IPS-NIHi11 (cell line): ENCODE data around the gene PXK.

Experiments used
- DNase-seq: peaks from one replicate; pipeline ENCODE4 v3.0.0; 2012; ENCODE audit warnings: mixed read lengths, low spot score

Gene PXK

GRCh38 chr3:58383904-58384303 is 51.2 kb downstream of the PXK start:
- no peak for DNase-seq

- DNase-seq: no peak
These were observed 51.8 kb downstream of the PXK start for GRCh38 chr3:58384381-58385090.

GRCh38 chr3:58386626-58387365 is 54.1 kb downstream of the PXK start:
- DNase-seq: no peak

- DNase-seq: no peak
These were observed 55.2 kb downstream of the PXK start for GRCh38 chr3:58387650-58388546.

- no peak for DNase-seq
These were observed 55.9 kb downstream of the PXK start for GRCh38 chr3:58388550-58389091.

- DNase-seq: no peak
These were observed 58.6 kb downstream of the PXK start for GRCh38 chr3:58391156-58391865.

- DNase-seq: no peak
These were observed 59.5 kb downstream of the PXK start for GRCh38 chr3:58392181-58392580.

GRCh38 chr3:58394339-58394738 is 61.6 kb downstream of the PXK start:
- DNase-seq: no peak

- DNase-seq: no peak
These were observed 66.1 kb downstream of the PXK start for GRCh38 chr3:58398669-58399333.

- peak; percentile 60 for DNase-seq
These were observed 70.9 kb downstream of the PXK start for GRCh38 chr3:58403513-58404109.

- no peak for DNase-seq
These were observed 71.7 kb downstream of the PXK start for GRCh38 chr3:58404396-58404795.

- DNase-seq: no peak
These were observed 76.2 kb downstream of the PXK start for GRCh38 chr3:58408906-58409305.

GRCh38 chr3:58409663-58410062 is 77.0 kb downstream of the PXK start:
- DNase-seq: no peak

- no peak for DNase-seq
These were observed 78.3 kb downstream of the PXK start for GRCh38 chr3:58411036-58411435.

- no peak for DNase-seq
These were observed 79.4 kb downstream of the PXK start for GRCh38 chr3:58411851-58412830.

- DNase-seq: peak; percentile 41
These were observed 82.0 kb downstream of the PXK start for GRCh38 chr3:58414538-58415197.

- DNase-seq: no peak
These were observed 83.5 kb downstream of the PXK start for GRCh38 chr3:58416191-58416590.

GRCh38 chr3:58417075-58417474 is 84.4 kb downstream of the PXK start:
- DNase-seq: no peak

GRCh38 chr3:58418227-58418626 is 85.5 kb downstream of the PXK start:
- no peak for DNase-seq
